Measurements from ENCODE around the gene CLEC10A.

DNA sequence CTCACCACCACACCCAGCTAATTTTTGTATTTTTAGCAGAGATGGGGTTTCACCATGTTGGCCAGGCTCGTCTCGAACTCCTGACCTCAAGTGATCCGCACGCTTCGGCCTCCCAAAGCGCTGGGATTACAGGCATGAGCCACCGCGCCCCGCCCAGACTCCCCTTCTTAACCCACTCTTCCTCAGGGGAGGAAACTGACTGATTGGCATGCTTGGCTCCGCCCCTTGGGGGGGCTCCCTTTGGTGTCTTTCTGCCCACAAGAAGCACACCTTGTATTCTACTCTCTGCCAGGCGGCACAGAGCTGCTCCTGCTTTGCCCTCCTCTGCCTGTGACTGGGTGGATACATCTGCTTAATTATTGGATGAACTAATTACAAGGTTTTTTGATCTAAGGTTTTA is 39.3 kb upstream of the CLEC10A start:
- no peak for TF ChIP-seq POLR2AphosphoS5 (IDR thresholded peaks at IDR 0.05; ENCODE audit: low read depth, low read length)
- no peak for TF ChIP-seq POLR2A (IDR thresholded peaks at IDR 0.05; ENCODE audit: low read depth, low read length)
